ENCODE data around the gene GLIPR2.

Gene GLIPR2

DNA sequence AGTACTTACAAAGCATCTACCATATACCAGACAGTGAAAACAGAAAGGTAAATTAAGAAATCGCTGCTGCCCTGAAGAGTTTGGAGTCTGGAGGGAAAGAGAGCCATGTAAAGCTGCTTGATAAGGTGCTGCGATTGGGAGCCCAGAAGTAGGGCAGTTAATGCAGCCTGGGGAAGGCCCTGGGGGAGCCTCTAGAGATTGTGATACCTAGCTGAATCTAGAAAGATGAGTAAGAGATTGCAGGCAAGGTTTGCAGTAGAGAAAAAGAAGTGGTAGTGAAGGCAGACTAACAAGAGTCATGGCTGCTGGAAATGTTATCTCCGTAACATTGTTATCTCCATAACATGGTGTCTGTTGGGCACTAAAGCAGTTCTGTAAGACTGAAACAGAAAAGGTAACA, 24.0 kb upstream of the GLIPR2 start:
- DNase-seq (ENCODE audit: low read depth): no peak
- no peak overlapping the region for H3K4me3 ChIP-seq (ENCODE audit: low read depth, low read length)
- TF ChIP-seq, protein P1, sequence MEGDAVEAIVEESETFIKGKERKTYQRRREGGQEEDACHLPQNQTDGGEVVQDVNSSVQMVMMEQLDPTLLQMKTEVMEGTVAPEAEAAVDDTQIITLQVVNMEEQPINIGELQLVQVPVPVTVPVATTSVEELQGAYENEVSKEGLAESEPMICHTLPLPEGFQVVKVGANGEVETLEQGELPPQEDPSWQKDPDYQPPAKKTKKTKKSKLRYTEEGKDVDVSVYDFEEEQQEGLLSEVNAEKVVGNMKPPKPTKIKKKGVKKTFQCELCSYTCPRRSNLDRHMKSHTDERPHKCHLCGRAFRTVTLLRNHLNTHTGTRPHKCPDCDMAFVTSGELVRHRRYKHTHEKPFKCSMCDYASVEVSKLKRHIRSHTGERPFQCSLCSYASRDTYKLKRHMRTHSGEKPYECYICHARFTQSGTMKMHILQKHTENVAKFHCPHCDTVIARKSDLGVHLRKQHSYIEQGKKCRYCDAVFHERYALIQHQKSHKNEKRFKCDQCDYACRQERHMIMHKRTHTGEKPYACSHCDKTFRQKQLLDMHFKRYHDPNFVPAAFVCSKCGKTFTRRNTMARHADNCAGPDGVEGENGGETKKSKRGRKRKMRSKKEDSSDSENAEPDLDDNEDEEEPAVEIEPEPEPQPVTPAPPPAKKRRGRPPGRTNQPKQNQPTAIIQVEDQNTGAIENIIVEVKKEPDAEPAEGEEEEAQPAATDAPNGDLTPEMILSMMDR (conservative IDR thresholded peaks at IDR 0.05; ENCODE audit: low read depth, low read length): no peak

DNA sequence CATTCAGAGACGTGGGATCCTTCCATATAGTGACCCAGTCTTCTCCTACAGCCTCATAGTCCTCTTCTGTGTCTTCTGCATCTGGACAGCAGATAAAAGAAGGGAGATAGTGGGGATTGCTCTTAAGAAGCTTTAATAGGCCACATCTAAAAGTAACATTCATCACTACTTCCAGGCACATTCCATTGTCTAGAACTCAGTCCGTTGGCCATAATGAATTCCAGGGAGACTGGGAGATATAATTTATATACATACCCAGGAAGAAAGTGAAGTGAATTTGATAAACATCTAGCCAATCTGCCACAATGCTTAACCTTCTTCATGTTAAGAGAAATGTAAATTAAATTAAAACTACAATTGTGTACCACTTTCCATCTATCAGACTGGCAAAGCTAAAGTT, 22.5 kb upstream of the GLIPR2 start:
- H3K4me3 ChIP-seq (ENCODE audit: low read depth, low read length): no peak overlapping the region
- TF ChIP-seq, protein P1 (conservative IDR thresholded peaks at IDR 0.05; ENCODE audit: low read depth, low read length): no peak
- no peak for DNase-seq (ENCODE audit: low read depth)

GRCh38 chr9:36116593-36116992, 19.9 kb upstream of the GLIPR2 start:
- TF ChIP-seq, protein P1 (conservative IDR thresholded peaks at IDR 0.05; ENCODE audit: low read depth, low read length): no peak
- no peak for DNase-seq (ENCODE audit: low read depth)
- no peak overlapping the region for H3K4me3 ChIP-seq (ENCODE audit: low read depth, low read length)

DNA sequence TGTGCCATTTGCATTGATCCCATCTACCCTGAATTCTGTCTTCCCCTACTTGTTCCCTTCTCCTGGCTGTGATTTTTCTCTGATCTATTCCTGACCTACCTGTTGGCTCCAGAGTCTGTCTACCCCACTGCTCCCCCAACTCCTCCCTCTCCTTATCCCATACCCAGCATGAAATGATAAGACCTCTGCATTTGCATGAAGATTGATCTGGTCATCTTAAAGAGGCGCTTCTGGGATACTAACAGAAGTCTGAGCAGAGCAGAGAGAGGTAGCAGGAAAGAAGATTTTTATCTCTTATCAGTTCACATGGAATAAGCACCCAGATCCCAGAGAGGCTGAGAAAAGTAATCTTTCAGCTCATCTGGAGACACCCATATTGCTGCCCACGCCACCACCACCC, 18.3 kb upstream of the GLIPR2 start:
- TF ChIP-seq, protein P1 (conservative IDR thresholded peaks at IDR 0.05; ENCODE audit: low read depth, low read length): no peak
- DNase-seq (ENCODE audit: low read depth): no peak
- no peak overlapping the region for H3K4me3 ChIP-seq (ENCODE audit: low read depth, low read length)

GRCh38 chr9:36118706-36119105, 17.8 kb upstream of the GLIPR2 start:
- TF ChIP-seq, protein P1 (conservative IDR thresholded peaks at IDR 0.05; ENCODE audit: low read depth, low read length): no peak
- no peak for DNase-seq (ENCODE audit: low read depth)
- H3K4me3 ChIP-seq (ENCODE audit: low read depth, low read length): no peak overlapping the region

GRCh38 chr9:36119476-36119875, 17.1 kb upstream of the GLIPR2 start:
- TF ChIP-seq, protein P1 (conservative IDR thresholded peaks at IDR 0.05; ENCODE audit: low read depth, low read length): no peak
- no peak overlapping the region for H3K4me3 ChIP-seq (ENCODE audit: low read depth, low read length)
- DNase-seq (ENCODE audit: low read depth): no peak

GRCh38 chr9:36120705-36121104, 15.8 kb upstream of the GLIPR2 start:
- TF ChIP-seq, protein P1 (conservative IDR thresholded peaks at IDR 0.05; ENCODE audit: low read depth, low read length): no peak
- no peak overlapping the region for H3K4me3 ChIP-seq (ENCODE audit: low read depth, low read length)
- DNase-seq (ENCODE audit: low read depth): no peak
